GM12865 (cell line): ENCODE measurements around the gene GNB1L.

Experiments
- DNase-seq: peaks from one replicate; pipeline ENCODE4 v3.0.0; 2010; ENCODE audit warnings: low read depth
- H3K4me3 ChIP-seq: 2 replicates; pipeline ENCODE4 v1.5.1; 2011; ENCODE audit warnings: mild to moderate bottlenecking, low read depth, low read length, control low read depth
- TF ChIP-seq, protein P1 (sequence below): IDR thresholded peaks from 2 replicates; pipeline ENCODE4 v1.5.1; 2011; ENCODE audit warnings: low read length, control low read depth, low read depth, inconsistent platforms; ENCODE audit not compliant: insufficient read depth; ENCODE audit errors: missing control alignments

The GNB1L gene

DNA sequence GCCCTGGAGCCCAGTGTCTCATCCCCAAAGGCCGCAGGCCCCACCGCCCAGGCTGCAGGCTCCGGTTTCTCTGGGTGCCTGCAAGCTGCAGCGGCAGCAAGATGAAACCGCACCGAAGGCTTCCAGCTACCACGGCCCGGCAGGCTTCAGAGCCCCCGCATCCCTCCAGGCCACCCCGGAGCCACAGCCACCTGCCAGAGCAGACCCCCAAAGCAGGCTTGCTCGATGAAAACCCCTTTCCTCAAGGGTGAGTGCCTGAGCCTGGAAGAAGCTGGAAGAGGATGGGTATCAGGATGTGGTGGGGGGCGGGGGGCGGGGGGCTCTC, 24.5 kb upstream of the GNB1L start:
- no peak overlapping the region for H3K4me3 ChIP-seq
- TF ChIP-seq, protein P1, sequence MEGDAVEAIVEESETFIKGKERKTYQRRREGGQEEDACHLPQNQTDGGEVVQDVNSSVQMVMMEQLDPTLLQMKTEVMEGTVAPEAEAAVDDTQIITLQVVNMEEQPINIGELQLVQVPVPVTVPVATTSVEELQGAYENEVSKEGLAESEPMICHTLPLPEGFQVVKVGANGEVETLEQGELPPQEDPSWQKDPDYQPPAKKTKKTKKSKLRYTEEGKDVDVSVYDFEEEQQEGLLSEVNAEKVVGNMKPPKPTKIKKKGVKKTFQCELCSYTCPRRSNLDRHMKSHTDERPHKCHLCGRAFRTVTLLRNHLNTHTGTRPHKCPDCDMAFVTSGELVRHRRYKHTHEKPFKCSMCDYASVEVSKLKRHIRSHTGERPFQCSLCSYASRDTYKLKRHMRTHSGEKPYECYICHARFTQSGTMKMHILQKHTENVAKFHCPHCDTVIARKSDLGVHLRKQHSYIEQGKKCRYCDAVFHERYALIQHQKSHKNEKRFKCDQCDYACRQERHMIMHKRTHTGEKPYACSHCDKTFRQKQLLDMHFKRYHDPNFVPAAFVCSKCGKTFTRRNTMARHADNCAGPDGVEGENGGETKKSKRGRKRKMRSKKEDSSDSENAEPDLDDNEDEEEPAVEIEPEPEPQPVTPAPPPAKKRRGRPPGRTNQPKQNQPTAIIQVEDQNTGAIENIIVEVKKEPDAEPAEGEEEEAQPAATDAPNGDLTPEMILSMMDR = no peak
- DNase-seq = no peak

DNA sequence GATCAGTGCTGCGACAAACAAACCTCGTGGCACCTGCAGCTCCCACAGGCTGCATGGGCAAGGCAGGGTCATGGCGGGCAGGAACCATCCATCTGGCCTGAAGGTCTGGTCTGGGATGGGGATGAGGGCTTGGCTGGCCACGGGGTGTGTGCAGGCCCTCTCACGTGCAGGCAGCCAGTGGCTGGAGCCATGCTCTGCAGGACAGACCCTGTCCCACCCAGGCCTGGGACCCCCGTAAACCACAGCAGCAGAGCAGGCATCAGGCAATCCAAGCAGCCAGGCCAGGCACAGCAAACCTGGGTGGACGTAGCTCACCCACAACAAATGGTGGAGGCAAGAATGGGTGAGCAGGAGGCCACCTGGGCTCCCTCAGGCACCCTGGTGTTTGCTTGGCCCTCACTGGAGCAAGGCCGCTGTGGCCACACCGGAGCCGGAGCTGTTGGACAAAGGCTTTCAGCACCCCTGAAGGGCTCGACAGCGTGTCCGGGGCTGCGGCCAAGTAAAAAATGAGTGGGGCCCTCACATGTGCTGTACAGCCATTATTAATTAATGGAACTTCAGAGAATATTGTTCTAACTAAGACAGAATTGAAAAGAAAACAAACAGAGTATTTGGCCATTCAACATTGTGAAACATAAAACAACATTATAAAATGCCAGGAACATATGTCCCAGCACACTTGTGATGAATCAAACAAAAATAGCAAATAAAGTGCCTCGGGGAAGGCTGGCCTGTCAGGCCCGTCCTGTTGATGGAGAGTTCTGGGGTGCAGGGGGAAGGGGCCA, 24.0 kb upstream of the GNB1L start:
- no peak overlapping the region for H3K4me3 ChIP-seq
- no peak for DNase-seq
- TF ChIP-seq, protein P1 = no peak

DNA sequence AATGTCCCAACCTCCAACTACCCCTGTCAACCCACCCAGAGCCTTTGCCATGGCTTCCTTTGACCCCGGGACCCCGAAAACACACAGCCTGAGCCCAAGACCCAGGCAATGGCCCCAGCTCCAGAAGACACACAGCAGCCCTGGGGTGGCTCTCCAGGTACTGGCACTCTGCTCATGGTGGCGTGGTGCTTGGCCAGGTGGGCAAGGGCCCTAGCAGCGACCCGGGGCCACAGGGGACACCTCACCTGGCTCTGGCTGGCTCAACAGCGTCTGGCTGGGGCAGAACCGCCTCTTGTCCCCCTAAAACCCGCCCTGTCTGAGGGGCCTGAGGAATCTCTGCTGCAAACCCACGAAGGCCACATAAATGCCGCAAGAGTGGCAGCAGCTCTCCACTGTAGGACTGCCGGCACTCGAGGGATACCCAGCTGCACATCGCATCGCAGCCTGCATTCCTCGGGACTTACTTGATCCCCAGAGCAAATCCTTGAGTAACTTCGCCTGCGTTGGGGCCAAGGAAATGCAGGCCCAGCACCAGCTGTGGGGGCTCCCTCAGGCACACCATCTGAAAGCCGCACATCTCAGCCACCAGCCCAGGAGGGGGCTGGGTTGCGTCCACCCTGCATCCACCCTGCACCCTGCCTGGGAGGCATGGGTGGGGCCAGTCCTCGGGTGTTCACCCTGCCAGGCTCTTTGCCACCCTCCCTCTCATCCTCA, 23.1 kb upstream of the GNB1L start:
- DNase-seq = no peak
- H3K4me3 ChIP-seq = no peak overlapping the region
- TF ChIP-seq, protein P1 = no peak

DNA sequence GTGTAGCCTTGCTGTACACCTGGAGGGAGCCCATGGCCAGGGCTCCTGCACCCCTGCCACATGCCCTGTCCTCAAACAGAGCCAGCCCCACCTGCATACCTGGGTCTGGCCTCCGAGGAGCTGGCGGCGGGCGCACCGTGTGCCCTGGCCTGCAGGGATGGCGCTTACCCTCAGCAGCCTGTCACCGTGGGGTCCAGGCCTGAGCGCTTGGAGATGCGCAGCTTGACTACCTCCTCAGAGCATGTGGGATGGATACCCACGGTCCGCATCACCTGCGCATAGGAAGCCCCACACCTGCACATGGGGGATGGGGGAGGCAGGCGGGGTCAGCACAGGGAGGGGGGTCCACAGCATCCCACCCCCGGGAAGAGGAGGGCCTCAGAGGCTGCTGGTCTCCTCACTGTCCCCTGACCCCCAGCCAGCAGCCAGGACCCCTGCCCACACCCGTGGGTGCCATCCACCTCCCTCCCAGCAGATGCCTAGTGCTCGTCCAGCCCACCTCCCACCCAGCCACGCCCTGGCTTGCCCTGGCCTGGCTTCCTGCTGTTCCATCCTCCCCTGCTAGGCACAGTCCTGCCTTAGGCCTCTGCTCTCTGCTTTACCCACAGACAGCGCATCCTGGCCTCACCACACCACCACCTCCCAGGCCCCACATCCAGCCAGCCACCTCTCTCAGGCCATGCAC, 22.4 kb upstream of the GNB1L start:
- TF ChIP-seq, protein P1 = no peak
- no peak for DNase-seq
- no peak overlapping the region for H3K4me3 ChIP-seq

DNA sequence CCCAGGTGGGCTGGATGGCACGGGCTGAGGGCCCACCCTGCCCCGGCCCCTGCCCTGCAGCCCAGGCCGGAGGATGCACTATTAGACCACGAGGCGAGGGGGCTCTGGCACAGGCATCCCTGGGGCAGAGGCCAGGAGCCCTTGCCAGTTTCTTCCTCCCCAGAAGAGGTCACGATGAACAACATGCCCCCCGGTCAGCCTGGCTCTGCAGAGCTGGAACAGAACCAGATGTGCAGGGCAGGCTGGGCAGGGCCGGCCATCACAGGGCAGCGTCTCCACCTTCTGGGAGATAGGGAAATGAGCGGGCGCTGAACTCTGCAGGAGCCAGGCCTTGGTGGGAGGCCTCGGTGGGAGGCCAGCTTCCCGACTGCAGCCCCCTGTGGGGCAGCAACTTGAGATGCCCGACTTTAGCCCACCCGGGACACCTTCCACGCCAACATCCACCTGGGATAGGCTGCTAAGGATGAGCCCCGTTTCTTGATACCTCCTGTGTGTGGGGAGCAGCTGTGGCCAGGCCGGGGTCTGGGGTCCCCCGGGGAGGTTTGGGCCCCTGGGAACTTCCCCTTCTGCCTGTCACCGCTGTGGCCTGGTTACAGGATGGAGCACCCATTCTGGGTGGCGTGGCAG, 21.8 kb upstream of the GNB1L start:
- no peak overlapping the region for H3K4me3 ChIP-seq
- DNase-seq = no peak
- TF ChIP-seq, protein P1 = no peak

DNA sequence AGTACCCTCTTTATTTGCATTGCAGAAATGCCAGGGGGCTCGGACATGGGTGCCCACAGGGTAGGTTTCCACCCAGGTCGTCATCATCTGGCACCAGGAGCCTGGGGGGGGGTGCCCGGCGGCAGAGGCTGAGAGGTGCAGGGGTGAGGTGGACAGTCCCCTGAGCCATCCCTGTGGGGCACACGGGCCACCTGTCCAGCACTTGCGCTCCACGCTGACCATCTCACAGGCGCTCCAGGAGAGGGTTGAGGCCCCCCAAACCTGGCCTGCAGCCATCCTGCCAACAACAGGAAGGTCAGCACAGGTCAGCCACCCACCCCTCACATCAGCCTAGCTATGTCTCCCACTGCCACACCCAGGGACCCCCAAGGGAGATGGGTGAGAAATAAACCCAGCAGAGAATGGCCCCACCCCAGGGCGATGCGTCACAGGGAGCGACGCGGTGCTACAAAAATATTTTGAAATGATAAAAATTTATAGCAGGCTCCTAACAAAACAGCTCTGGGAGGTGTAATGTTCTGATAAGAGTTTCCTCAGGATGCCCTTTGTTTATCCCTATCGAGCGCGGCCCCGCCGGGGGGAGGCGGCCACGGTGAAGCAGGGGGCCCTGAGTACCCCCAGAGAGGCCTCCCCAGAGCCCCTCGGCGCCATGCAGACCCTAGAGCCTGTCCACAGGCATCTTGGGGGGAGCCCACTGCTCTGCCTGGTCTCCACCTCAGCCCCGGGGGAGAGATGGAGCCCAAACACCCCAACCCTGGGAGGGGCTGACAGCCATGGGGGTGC, 21.0 kb upstream of the GNB1L start:
- TF ChIP-seq, protein P1 = no peak
- DNase-seq = no peak
- H3K4me3 ChIP-seq = no peak overlapping the region
